ENCODE measurements around the gene GIGYF2. TPM values are rescaled to one million over a fixed set of nuclear protein-coding genes. Genes with fewer than 3 reads are reported as not detected.

The GIGYF2 gene
- total and polyA plus RNA-seq, 12 donors: 9.9 to 71.7 (median 66.1) TPM

DNA sequence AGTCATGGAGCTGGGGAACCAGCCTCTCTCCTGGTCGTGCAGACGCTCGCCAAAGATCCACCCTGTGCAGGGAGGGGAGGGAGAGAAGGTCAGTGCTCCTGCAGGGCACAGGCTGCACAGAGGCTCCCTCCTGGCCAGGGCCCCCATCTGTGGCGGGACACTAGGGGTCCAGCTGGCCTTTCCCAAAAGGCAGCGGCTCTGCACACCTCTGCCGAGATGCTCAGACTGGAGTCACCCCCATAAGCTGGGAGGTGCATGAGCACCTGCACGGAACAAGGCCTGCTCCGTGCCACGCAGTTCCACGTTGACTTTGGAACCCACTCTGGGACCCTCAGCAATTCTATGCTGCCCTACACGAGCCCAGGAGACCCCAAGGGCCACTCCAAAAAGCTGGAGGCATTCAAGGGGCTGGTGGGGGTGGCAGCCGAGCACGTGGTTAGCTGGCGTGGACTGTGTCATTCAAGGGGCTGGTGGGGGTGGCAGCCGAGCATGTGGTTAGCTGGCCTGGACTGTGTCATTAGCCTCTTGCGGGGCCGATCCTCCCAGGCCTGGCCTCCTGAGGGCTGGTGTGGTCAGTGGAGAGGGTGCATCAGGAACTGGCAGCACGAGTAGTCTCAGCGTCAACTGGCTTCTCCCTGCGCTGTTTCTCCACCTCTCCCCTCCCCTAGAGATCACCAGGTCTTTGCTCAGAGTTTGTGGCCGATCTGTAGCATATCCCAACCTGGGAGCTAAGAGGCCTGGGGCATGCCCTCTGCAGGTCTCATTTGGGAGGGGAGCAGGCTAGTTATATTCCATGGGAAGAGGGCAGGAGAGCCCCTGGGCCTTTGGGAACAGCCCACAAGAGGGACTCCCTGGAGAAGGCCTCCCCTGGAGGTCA, 182.7 kb downstream of the GIGYF2 start:
- Histone ChIP-seq H3K36me3 (no peaks in the 10 kb centered on the region), H3K4me3 (no peak overlapping the region), H3K9me3 (no peaks in the 10 kb centered on the region), H3K4me1 (peaks cover 0 to 14% (median 5%) of the 10 kb centered on the region in 9 donors), H3K27ac (no peak overlapping the region), H3K27me3 (peaks cover 17 to 33% (median 24%) of the 10 kb centered on the region in 7 donors)
- 89 to 92% methylated on average over 21 of the region's 21 CpGs for WGBS, 2 donors
- TF ChIP-seq, protein P1, sequence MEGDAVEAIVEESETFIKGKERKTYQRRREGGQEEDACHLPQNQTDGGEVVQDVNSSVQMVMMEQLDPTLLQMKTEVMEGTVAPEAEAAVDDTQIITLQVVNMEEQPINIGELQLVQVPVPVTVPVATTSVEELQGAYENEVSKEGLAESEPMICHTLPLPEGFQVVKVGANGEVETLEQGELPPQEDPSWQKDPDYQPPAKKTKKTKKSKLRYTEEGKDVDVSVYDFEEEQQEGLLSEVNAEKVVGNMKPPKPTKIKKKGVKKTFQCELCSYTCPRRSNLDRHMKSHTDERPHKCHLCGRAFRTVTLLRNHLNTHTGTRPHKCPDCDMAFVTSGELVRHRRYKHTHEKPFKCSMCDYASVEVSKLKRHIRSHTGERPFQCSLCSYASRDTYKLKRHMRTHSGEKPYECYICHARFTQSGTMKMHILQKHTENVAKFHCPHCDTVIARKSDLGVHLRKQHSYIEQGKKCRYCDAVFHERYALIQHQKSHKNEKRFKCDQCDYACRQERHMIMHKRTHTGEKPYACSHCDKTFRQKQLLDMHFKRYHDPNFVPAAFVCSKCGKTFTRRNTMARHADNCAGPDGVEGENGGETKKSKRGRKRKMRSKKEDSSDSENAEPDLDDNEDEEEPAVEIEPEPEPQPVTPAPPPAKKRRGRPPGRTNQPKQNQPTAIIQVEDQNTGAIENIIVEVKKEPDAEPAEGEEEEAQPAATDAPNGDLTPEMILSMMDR (IDR thresholded peaks at IDR 0.05): no peak
- no peak for DNase-seq
- ATAC-seq: no peak
- intact Hi-C loops (cut with DNase I): no loop called here

DNA sequence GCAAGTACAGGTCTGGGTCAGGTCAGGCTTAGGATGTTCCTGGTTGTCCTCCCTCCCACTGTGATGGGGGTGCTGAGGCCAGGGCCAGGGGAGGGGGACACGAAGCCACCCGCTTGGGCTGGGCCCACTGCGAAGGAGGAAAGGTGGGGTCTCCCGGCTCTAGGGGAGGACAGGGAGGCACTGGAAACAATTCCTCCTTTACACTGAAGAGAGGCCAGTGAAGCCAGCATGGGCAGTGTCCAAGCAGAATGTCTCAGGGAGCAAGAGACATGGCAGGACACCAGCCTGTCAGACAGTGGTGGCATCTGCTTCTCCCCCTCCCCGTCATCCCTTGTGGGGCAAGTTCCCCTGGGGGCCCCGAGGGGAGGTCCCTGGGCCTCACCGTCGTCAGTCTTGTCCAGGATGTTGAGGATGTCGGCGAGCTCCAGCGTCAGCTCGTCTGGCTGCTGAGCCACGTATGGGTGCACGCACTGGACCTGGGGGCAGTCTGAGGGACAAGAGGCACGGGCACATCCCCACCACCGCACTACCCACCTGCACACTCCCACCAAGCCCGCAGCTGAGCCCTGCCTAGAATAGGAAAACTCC, 183.7 kb downstream of the GIGYF2 start:
- Histone ChIP-seq H3K27ac (no peak overlapping the region), H3K4me1 (peaks cover 0 to 9% (median 3%) of the 10 kb centered on the region in 9 donors), H3K9me3 (no peaks in the 10 kb centered on the region), H3K27me3 (peaks cover 8 to 33% (median 19%) of the 10 kb centered on the region in 7 donors), H3K36me3 (no peaks in the 10 kb centered on the region), H3K4me3 (no peak overlapping the region)
- WGBS, 2 donors: 73 to 81% methylated on average over 17 of the region's 17 CpGs
- ATAC-seq (no peak), DNase-seq (no peak)
- TF ChIP-seq, protein P1 (IDR thresholded peaks at IDR 0.05): no peak
- intact Hi-C loops (cut with DNase I): no loop called here

DNA sequence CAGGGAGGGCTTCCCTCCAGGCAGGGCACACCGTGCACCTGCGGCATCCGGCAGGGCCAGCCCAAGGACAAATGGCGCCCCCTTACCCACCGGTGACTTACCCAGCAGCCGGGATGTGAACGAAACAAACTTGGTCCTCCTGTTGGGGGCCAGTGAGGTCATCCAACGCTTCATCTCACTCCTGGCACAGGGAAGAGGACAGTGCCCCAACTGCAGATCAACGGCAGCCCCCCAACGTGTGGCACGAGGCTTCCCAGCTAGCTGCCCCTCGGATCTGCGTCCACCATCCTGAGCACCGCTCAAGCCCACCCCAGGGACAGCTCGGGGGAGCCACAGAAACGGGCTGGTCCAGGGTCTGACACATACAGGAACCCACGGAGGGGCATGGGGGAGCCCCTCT, 185.0 kb downstream of the GIGYF2 start:
- peaks cover 0 to 29% (median 12%) of the 10 kb centered on the region in 7 donors for H3K27me3 ChIP-seq
- WGBS, 2 donors: 94% methylated on average over 17 of the region's 17 CpGs
- peaks cover 0 to under 1% (median 0%) of the 10 kb centered on the region in 9 donors for H3K4me1 ChIP-seq
- intact Hi-C loops (cut with DNase I): no loop called here
- DNase-seq (no peak), ATAC-seq (no peak)
- TF ChIP-seq, protein P1 (IDR thresholded peaks at IDR 0.05): no peak
- H3K27ac ChIP-seq: no peak overlapping the region
- H3K36me3 ChIP-seq: no peaks in the 10 kb centered on the region
- H3K4me3 ChIP-seq: no peak overlapping the region
- H3K9me3 ChIP-seq: no peaks in the 10 kb centered on the region

DNA sequence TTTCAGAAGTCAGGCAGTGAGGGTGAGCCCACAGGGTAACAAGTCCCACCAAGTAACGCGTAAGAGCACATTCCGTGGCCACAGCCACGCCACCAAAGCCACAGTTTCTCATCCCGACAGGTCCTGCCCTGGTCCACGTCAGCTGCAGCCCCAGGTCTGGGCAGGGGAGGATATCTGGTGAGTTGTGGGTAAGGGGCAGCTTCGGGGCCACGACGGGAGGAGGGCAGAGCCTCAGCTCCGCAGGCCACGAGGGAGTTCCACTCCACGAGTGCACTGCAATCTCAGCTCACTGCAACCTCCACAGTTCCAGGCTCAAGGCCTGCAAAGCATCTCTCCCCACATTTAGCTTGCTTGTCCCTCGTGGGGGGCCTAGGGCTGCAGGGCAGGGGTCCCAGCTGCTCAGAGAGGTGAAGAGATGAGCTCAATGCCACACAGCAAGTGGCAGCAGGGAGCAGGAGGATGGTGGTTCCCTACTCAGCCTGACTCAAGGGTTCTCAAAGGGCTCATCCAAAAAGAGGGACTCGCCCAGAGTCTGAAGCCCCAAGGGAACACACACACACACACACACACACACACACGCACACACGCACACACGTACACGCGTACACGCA, 185.5 kb downstream of the GIGYF2 start:
- Histone ChIP-seq H3K36me3 (no peaks in the 10 kb centered on the region), H3K4me3 (no peak overlapping the region), H3K27ac (no peak overlapping the region), H3K9me3 (no peaks in the 10 kb centered on the region), H3K27me3 (peaks cover 0 to 32% (median 11%) of the 10 kb centered on the region in 7 donors), H3K4me1 (no peaks in the 10 kb centered on the region)
- no peak for ATAC-seq
- intact Hi-C loops (cut with DNase I): no loop called here
- TF ChIP-seq, protein P1 (IDR thresholded peaks at IDR 0.05): no peak
- no peak for DNase-seq
- 89% methylated on average over 20 of the region's 20 CpGs for WGBS, 2 donors
